Measurements from ENCODE around the gene FKBP1B.
"Not testable (repeated sequence)": the region's sequence is repeated elsewhere in the genome, so short reads cannot be mapped to it uniquely, and the experiment has no call there.

Gene FKBP1B

DNA sequence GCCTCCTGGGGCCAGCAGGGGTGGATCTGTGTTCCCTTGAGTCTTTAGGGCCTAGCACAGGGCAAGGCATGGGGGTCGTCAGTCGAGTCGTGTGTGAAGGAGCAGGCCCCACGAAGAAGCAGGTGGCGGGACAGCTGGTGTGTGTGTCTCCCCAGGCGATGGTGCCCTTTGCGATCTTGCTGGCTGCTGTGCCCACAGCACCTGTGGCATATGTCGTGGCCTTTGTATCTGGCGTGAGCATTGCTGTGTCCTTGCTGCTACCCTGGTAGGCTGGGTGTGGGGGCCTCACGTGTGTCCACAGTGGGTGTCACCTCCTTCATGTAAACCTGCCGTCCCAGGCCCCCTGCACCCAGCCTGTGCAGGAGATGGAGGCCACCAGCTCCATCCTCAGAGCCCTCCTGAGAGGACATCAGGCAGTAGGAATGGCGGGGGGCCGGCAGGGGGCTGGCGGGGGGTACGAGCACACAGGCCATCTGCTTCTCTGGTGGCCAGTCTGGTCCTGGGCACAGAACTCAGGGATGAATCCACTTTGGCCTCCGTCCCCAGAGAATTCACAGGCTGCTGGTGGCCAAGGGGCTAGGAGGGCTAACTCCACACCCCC is 26.5 kb upstream of the FKBP1B start:
- no peak for DNase-seq

- DNase-seq = no peak
Observed at GRCh38 chr2:24024018-24024417, 25.5 kb upstream of the FKBP1B start.

- no peak for DNase-seq
Observed at GRCh38 chr2:24024996-24025663, 24.4 kb upstream of the FKBP1B start.

DNA sequence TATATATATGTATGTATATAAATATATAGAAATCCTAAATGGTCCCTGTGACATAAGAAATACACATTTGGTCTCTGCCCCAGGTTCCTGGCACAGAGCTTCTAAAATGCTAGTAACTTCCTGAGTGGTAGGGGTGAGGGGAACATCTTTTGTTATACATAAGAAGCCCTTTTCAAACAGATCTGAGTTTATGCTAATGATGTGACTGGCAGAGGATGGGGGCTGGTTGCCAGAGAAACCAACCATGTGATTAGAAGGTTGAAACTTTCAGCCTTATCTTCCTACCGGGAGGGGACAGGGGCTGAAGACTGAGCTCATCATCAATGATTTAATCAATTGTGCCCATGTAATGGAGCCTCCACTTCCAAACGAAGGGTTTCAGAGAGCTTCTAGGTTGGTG is 23.3 kb upstream of the FKBP1B start:
- DNase-seq = no peak

DNA sequence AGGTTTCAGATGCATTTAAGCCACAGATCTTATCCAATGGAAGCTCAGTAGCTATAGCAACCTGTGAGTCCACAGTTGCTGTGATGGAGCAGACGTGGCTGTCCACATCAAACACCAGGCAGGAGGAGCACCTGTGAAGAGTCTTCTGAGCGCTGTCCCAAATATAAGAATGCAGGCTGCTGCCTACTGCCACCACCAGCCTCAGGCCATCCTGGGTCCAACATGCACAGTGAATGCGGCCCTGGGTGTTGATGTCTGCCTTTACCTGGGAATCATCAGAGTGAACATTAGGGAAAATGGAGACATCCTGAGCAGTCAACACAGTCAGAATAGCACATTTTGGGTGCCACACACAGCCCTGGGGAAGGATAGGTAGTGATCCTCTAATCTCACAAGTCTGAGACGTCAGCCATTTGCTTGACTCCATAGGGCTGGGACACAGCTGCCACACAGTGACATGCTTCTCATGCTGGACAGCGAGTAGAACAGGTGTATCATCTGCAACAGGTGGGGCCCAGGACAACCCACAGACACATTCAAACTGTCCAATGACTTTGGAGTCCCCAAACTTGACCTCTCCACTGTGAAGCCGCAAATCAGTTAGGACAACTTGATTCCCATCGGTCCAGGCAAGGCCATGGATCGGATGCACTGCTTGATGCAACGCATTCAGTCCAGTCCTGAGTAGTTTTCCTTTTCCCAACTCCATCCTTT is 10.6 kb upstream of the FKBP1B start:
- DNase-seq = no peak

DNA sequence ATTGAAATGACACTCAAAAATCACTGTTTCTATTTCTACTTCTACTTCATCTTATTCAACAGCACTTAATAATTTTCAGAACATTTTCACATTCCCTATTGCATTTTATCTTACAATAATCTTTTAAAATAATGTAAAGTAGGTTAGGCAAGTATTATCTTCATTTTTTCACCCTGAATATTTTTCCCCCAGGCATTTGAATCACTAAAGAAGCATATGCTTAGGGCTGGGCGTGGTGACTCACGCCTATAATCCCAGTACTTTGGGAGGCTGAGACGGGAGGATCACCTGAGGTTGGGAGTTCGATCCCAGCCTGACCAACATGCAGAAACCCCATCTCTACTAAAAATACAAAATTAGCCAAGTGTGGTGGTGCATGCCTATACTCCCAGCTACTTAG is 9.0 kb upstream of the FKBP1B start:
- DNase-seq = no peak

GRCh38 chr2:24043133-24043532 is 6.4 kb upstream of the FKBP1B start:
- DNase-seq = not testable (repeated sequence)

DNA sequence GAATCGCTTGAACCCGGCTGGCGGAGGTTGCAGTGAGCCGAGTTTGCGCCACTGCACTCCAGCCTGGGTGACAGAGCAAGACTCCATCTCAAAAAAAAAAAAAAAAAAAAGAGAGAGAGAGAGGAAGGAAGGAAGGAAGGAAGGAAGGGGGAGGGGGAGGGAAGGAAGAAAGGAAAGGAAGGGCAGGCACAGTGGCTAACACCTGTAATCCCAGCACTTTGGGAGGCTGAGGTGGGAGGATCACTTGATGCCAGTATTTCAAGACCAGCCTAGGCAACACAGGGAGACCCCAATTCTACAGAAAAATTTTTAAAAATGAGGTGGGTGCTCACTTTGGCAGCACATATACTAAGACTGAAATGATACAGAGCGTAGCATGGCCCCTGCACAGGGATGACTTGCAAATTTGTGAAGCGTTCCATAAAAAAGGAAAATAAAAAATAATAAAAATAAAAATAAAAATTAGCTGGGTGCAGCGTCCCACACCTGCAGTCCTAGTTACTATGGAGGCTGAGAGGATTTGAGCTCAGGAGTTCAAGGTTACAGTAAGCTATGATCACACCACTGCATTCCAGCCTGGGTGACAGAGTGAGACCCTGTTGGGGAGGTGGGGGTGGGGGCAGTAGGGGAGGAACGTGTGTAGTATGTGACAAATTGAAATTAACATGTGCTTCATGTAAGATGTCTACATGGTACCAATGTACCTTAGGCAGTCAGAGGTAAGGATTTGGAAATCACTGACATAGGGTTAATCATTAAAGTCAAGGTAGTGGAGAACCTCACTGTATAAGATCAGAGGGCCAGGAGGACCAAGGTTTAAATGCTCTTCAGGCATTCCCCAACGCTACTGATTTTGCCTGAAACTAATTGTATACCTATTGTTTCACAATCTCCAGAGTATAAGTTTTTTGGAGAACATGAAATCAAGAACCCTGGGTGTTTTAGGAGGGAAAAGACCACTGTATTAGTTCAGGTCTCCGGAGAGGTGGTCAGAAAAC is 3.7 kb upstream of the FKBP1B start:
- no peak for DNase-seq

- DNase-seq = no peak
Observed at GRCh38 chr2:24046599-24046929, 3.0 kb upstream of the FKBP1B start.

GRCh38 chr2:24046930-24047702 is 2.4 kb upstream of the FKBP1B start, which contains the start of gene WDCP:
Gene WDCP, minus strand, starts transcription at chr2:24047391. Its CDS starts 7,897 bp downstream, at chr2:24039494.
- DNase-seq = peak; percentile 77

- DNase-seq = no peak
Observed at GRCh38 chr2:24047703-24048033, 1.9 kb upstream of the FKBP1B start.

DNA sequence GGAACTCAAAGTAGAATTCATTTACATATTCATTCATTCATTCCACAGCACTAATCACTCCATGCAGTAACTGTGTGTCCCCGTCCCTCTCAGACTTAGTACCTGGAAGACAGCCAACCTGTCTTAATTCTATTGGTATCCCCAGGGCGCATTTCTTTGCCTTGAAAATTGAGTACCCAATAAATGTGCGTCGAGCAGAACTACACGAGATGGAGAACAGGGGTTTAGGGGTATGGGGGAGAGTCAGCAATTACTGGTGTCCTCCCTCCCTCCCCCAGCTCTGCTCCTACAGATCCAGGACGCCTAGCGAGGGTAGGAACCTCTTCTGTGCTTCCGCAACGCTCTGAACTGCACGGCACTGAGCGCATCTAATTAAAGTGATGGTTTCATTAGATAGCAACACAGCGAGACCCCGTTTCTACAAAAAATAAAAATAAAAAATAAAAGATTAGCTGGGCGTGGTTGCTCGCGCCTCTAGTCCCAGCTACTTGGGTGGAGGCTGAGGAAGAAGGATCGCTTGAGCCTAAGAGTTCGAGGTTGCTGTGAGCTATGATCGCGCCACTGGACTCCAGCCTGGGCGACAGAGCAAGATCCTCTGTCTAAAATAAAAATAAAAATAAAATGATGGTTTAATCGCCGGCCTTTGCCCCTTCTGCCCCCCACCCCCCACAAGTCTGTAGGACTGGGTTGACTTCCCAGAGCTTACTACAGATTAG is 614 bp upstream of the FKBP1B start:
- DNase-seq = no peak

- no peak for DNase-seq
Observed at GRCh38 chr2:24050041-24050979, 769 bp downstream of the FKBP1B start.

DNA sequence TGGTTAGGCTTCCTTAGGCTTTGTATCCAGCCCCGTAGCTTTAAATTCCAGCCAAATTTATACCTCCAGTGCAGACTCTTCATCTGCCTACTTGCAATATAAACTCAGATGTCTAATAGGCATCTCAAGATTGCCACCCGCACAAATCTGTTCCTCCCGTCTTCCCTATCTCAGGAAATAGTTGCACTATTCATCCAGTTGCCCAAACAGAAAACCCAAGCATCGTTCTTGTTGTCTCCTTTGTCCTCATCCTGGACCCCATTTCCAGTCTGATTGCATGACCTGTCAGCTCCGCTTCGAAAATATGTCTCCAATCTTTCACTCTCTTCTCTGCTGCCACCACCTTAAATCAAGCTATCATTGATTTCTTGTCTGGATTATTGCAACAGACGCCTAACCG is 2.3 kb downstream of the FKBP1B start:
- DNase-seq = no peak

DNA sequence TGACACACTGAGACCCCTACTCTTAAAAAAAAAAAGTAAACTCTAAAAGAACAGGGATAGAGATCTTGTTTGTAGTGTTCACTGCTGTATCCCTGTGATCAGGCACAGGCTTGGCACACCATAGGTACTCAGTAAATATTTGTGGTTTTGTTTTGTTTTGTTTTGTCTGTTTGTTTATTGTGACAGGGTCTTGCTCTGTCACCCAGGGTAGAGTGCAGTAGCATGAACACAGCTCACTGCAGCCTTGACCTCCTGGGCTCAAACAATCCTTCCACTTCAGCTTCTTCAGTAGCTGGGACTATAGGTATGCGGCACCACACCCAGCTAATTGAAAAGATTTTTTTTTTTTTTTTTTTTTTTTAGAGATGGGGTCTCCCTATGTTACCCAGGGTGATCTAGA is 3.4 kb downstream of the FKBP1B start:
- no peak for DNase-seq

GRCh38 chr2:24054366-24055010 is 4.9 kb downstream of the FKBP1B start:
- no peak for DNase-seq

GRCh38 chr2:24055750-24056149 is 6.2 kb downstream of the FKBP1B start:
- DNase-seq = no peak

- no peak for DNase-seq
Observed at GRCh38 chr2:24058564-24059271, 9.2 kb downstream of the FKBP1B start.

- DNase-seq = no peak
Observed at GRCh38 chr2:24065341-24065740, 15.8 kb downstream of the FKBP1B start.

All from KG1 (cell line).